Neuronal stem cell (in vitro differentiated cells): ENCODE data around the gene HLA-DOB.
A peak's percentile ranks its signal among the peaks of the same experiment; 100 is the strongest.

Source experiments
- DNase-seq: peaks from one replicate; pipeline ENCODE4 v3.0.0-alpha.2; 2013; ENCODE audit warnings: low spot score
- H2AFZ ChIP-seq: one replicate; pipeline ENCODE4 v1.6.1; 2013; ENCODE audit warnings: mild to moderate bottlenecking, low read length, inconsistent platforms
- H2AK5ac ChIP-seq: 2 replicates; pipeline ENCODE4 v1.6.1; 2013; ENCODE audit warnings: low read depth, mild to moderate bottlenecking, inconsistent platforms, low read length, moderate library complexity, mixed read lengths
- H2BK120ac ChIP-seq: 2 replicates; pipeline ENCODE4 v1.6.1; 2013; ENCODE audit warnings: low read depth, mild to moderate bottlenecking, inconsistent platforms, low read length, moderate library complexity, mixed read lengths
- H2BK12ac ChIP-seq: one replicate; pipeline ENCODE4 v1.6.1; 2013; ENCODE audit warnings: low read length, inconsistent platforms
- H2BK15ac ChIP-seq: 2 replicates; pipeline ENCODE4 v1.6.1; 2013; ENCODE audit warnings: mild to moderate bottlenecking, low read length, inconsistent platforms, mixed read lengths
- H2BK5ac ChIP-seq: one replicate; pipeline ENCODE4 v1.6.1; 2013; ENCODE audit warnings: inconsistent platforms, mild to moderate bottlenecking, low read length, moderate library complexity
- H3K14ac ChIP-seq: one replicate; pipeline ENCODE4 v1.6.1; 2013; ENCODE audit warnings: low read length, inconsistent platforms
- H3K18ac ChIP-seq: 2 replicates; pipeline ENCODE4 v1.6.1; 2013; ENCODE audit warnings: low read length, inconsistent platforms
- H3K23ac ChIP-seq: 2 replicates; pipeline ENCODE4 v1.6.1; 2013; ENCODE audit warnings: low read depth, mild to moderate bottlenecking, mixed read lengths, low read length, inconsistent platforms; ENCODE audit not compliant: poor library complexity
- H3K27ac ChIP-seq: replicated peaks from 3 replicates; pipeline ENCODE4 v1.5.1; 2013; ENCODE audit warnings: low read length, inconsistent platforms
- H3K27me3 ChIP-seq, 3 experiments: 2 replicates each; pipeline ENCODE4 v1.6.1; 2013; ENCODE audit warnings: low read length in 3 of 3, mild to moderate bottlenecking in 2 of 3, inconsistent platforms in 1 of 3, low read depth in 1 of 3, mixed read lengths in 1 of 3, moderate library complexity in 1 of 3; ENCODE audit not compliant: control insufficient read depth in 3 of 3, insufficient read depth in 3 of 3
- H3K36me3 ChIP-seq, 2 donors: replicated peaks in 1 of 2; 2 replicates each; pipeline ENCODE4 v1.6.1; 2013; ENCODE audit warnings: low read length in 2 of 2; ENCODE audit not compliant: control insufficient read depth in 2 of 2, insufficient read depth in 2 of 2
- H3K4ac ChIP-seq: 2 replicates; pipeline ENCODE4 v1.6.1; 2013; ENCODE audit warnings: inconsistent platforms, mild to moderate bottlenecking, low read length, moderate library complexity
- H3K4me1 ChIP-seq, 2 donors: 1 replicate in 1 of 2; 2 replicates in 1 of 2; pipeline ENCODE4 v1.6.1; 2013; ENCODE audit warnings: low read length in 2 of 2, low read depth in 1 of 2; ENCODE audit not compliant: control insufficient read depth in 2 of 2, insufficient read depth in 1 of 2
- H3K4me2 ChIP-seq: one replicate; pipeline ENCODE4 v1.6.1; 2013; ENCODE audit warnings: mild to moderate bottlenecking, low read length, inconsistent platforms; ENCODE audit not compliant: insufficient read depth, poor library complexity, severe bottlenecking
- H3K4me3 ChIP-seq, 2 donors: 2 replicates each; pipeline ENCODE4 v1.5.1; 2013; ENCODE audit warnings: low read length in 2 of 2, mild to moderate bottlenecking in 2 of 2, inconsistent platforms in 1 of 2, moderate library complexity in 1 of 2
- H3K79me1 ChIP-seq: one replicate; pipeline ENCODE4 v1.6.1; 2013; ENCODE audit warnings: low read depth, mild to moderate bottlenecking, inconsistent platforms, low read length, moderate library complexity
- H3K9ac ChIP-seq: one replicate; pipeline ENCODE4 v1.6.1; 2013; ENCODE audit warnings: mild to moderate bottlenecking, low read depth, low read length, inconsistent platforms; ENCODE audit not compliant: poor library complexity
- H3K9me3 ChIP-seq, 2 donors: replicated peaks in 1 of 2; 2 replicates each; pipeline versions ENCODE3 to v1.6.1; 2013; ENCODE audit warnings: low read length in 2 of 2, mild to moderate bottlenecking in 2 of 2, inconsistent platforms in 1 of 2, low read depth in 1 of 2, mixed read lengths in 1 of 2, moderate library complexity in 1 of 2; ENCODE audit not compliant: control insufficient read depth in 2 of 2, insufficient read depth in 1 of 2
- H4K8ac ChIP-seq: one replicate; pipeline ENCODE4 v1.6.1; 2013; ENCODE audit warnings: low read depth, mild to moderate bottlenecking, inconsistent platforms, low read length, moderate library complexity
- H4K91ac ChIP-seq: one replicate; pipeline ENCODE4 v1.6.1; 2013; ENCODE audit warnings: low read length, low read depth, mild to moderate bottlenecking, inconsistent platforms; ENCODE audit not compliant: poor library complexity
- WGBS, 2 donors: extraction: QIAGEN DNeasy Blood & Tissue Kit; methylation state at CpG; one replicate each; pipeline ENCODE4 v1.1.7; 2013; ENCODE audit warnings: missing lambda C conversion rate in 2 of 2, mixed read lengths in 1 of 2; ENCODE audit not compliant: insufficient read length in 2 of 2, insufficient replicate concordance in 1 of 2; ENCODE audit errors: extremely low coverage in 2 of 2; 5-methylcytosine and 5-hydroxymethylcytosine counted together

HLA-DOB gene

GRCh38 chr6:32852018-32852843, 35.4 kb upstream of the HLA-DOB start:
- peak overlapping the region; percentile 99 for H3K4me2 ChIP-seq
- no peaks in the 10 kb centered on the region for H3K9me3 ChIP-seq
- H3K79me1 ChIP-seq, result no peaks in the 10 kb centered on the region
- no peak overlapping the region for H4K8ac ChIP-seq
- peaks cover 2 to 14% of the 10 kb centered on the region in 2 donors for H3K4me1 ChIP-seq
- peak overlapping the region; percentile 89 for H3K9ac ChIP-seq
- no peak overlapping the region for H3K23ac ChIP-seq
- H2BK12ac ChIP-seq, result no peak overlapping the region
- no peak overlapping the region for H3K14ac ChIP-seq
- H3K4me3 ChIP-seq, result peak overlapping the region; percentile 71 to 86
- H3K27me3 ChIP-seq, result peaks cover 6 to 94% (median 42%) of the 10 kb centered on the region in 3 experiments
- no peak overlapping the region for H4K91ac ChIP-seq
- no peak overlapping the region for H3K27ac ChIP-seq
- no peak for DNase-seq
- H2BK15ac ChIP-seq, result no peak overlapping the region
- WGBS, 2 donors, result no CpG with 5 or more reads among the region's 23 CpGs
- no peak overlapping the region for H3K18ac ChIP-seq
- H3K4ac ChIP-seq, result no peak overlapping the region
- H2BK120ac ChIP-seq, result no peak overlapping the region
- H2BK5ac ChIP-seq, result peak overlapping the region; percentile 25
- H2AK5ac ChIP-seq, result no peak overlapping the region
- H3K36me3 ChIP-seq, result no peaks in the 10 kb centered on the region
- H2AFZ ChIP-seq, result peak overlapping the region; percentile 99

- H4K91ac ChIP-seq, result no peak overlapping the region
- no peak overlapping the region for H2BK5ac ChIP-seq
- no peaks in the 10 kb centered on the region for H3K9me3 ChIP-seq
- H2BK12ac ChIP-seq, result no peak overlapping the region
- no peak overlapping the region for H3K4me2 ChIP-seq
- H3K4me1 ChIP-seq, result peaks cover 2 to 14% of the 10 kb centered on the region in 2 donors
- no peak overlapping the region for H3K4me3 ChIP-seq
- H2AK5ac ChIP-seq, result no peak overlapping the region
- H2AFZ ChIP-seq, result no peak overlapping the region
- H2BK15ac ChIP-seq, result no peak overlapping the region
- H3K14ac ChIP-seq, result no peak overlapping the region
- no peak overlapping the region for H3K18ac ChIP-seq
- no peaks in the 10 kb centered on the region for H3K36me3 ChIP-seq
- no CpG with 5 or more reads among the region's 4 CpGs for WGBS, 2 donors
- no peak overlapping the region for H3K27ac ChIP-seq
- H3K79me1 ChIP-seq, result no peaks in the 10 kb centered on the region
- H3K4ac ChIP-seq, result no peak overlapping the region
- no peak overlapping the region for H3K9ac ChIP-seq
- H3K27me3 ChIP-seq, result peaks cover 6 to 92% (median 41%) of the 10 kb centered on the region in 3 experiments
- no peak for DNase-seq
- no peak overlapping the region for H3K23ac ChIP-seq
- H2BK120ac ChIP-seq, result no peak overlapping the region
- no peak overlapping the region for H4K8ac ChIP-seq
These were observed 34.2 kb upstream of the HLA-DOB start for GRCh38 chr6:32851025-32851424.

GRCh38 chr6:32849126-32849525, 32.3 kb upstream of the HLA-DOB start:
- H3K27me3 ChIP-seq, result peaks cover 6 to 87% (median 33%) of the 10 kb centered on the region in 3 experiments
- no peaks in the 10 kb centered on the region for H3K36me3 ChIP-seq

GRCh38 chr6:32847795-32848194, 31.0 kb upstream of the HLA-DOB start:
- Histone ChIP-seq H3K14ac (no peak overlapping the region), H3K9ac (no peak overlapping the region), H2AFZ (no peak overlapping the region), H3K4me3 (no peak overlapping the region), H2BK120ac (no peak overlapping the region), H3K27me3 (peaks cover 6 to 90% (median 38%) of the 10 kb centered on the region in 3 experiments), H4K8ac (no peak overlapping the region), H3K79me1 (no peaks in the 10 kb centered on the region), H3K4me2 (no peak overlapping the region), H3K4me1 (peaks cover 1 to 4% of the 10 kb centered on the region in 2 donors), H3K4ac (no peak overlapping the region), H3K18ac (no peak overlapping the region), H3K9me3 (peaks cover 0 to 1% of the 10 kb centered on the region in 2 donors), H2BK5ac (no peak overlapping the region), H2BK12ac (no peak overlapping the region), H3K23ac (no peak overlapping the region), H3K27ac (no peak overlapping the region), H3K36me3 (no peaks in the 10 kb centered on the region), H2AK5ac (no peak overlapping the region), H4K91ac (no peak overlapping the region), H2BK15ac (no peak overlapping the region)
- no peak for DNase-seq
- WGBS, 2 donors, result no CpG with 5 or more reads among the region's 8 CpGs

More at GRCh38 chr6:32849126-32849525, 32.3 kb upstream of the HLA-DOB start:
- H4K8ac ChIP-seq, result no peak overlapping the region
- H3K23ac ChIP-seq, result no peak overlapping the region
- peaks cover 1 to 11% of the 10 kb centered on the region in 2 donors for H3K4me1 ChIP-seq
- no peak overlapping the region for H3K27ac ChIP-seq
- H3K79me1 ChIP-seq, result no peaks in the 10 kb centered on the region
- H3K4me3 ChIP-seq, result no peak overlapping the region
- no peak overlapping the region for H2BK120ac ChIP-seq
- no peak overlapping the region for H2AFZ ChIP-seq
- no peak overlapping the region for H3K18ac ChIP-seq
- no peak overlapping the region for H2BK15ac ChIP-seq
- no peak overlapping the region for H2BK5ac ChIP-seq
- H2AK5ac ChIP-seq, result no peak overlapping the region
- no peak overlapping the region for H3K4ac ChIP-seq
- H3K9me3 ChIP-seq, result no peaks in the 10 kb centered on the region
- no peak overlapping the region for H3K9ac ChIP-seq
- no CpG with 5 or more reads among the region's 6 CpGs for WGBS, 2 donors
- DNase-seq, result no peak
- H4K91ac ChIP-seq, result no peak overlapping the region
- H2BK12ac ChIP-seq, result no peak overlapping the region
- H3K14ac ChIP-seq, result no peak overlapping the region
- H3K4me2 ChIP-seq, result no peak overlapping the region
